Right atrium auricular region (tissue), 2 donors: Measurements from ENCODE around the gene SERPINE3. TPM values are rescaled to one million over a fixed set of nuclear protein-coding genes. Genes with fewer than 3 reads are reported as not detected.

Source experiments
- DNase-seq: peaks from one replicate; pipeline ENCODE4 v3.0.0-alpha.2; 2019; ENCODE audit warnings: low spot score
- H3K27ac ChIP-seq, 2 donors: fragments of 200-600 bp; sonication (generic); 1 replicate in 1 of 2; 2 replicates in 1 of 2; pipeline ENCODE4 v1.5.1; 2016 to 2019
- H3K27me3 ChIP-seq, 2 donors: fragments of 200-600 bp; sonication (generic); one replicate each; pipeline versions ENCODE4 v1.5.1 to v1.6.0; 2017 to 2019
- H3K36me3 ChIP-seq: fragments of 200-600 bp; sonication (generic); one replicate; pipeline ENCODE4 v1.5.1; 2016
- H3K4me1 ChIP-seq, 2 donors: fragments of 200-600 bp; sonication (generic); one replicate each; pipeline versions ENCODE4 v1.5.1 to v1.6.0; 2017 to 2019
- H3K4me3 ChIP-seq, 2 donors: fragments of 200-600 bp; sonication (generic); 1 replicate in 1 of 2; 2 replicates in 1 of 2; pipeline ENCODE4 v1.5.1; 2017 to 2019; ENCODE audit warnings: mild to moderate bottlenecking in 1 of 2, moderate library complexity in 1 of 2
- H3K9me3 ChIP-seq, 2 donors: fragments of 200-600 bp; sonication (generic); one replicate each; pipeline ENCODE4 v1.5.1; 2019
- total RNA-seq, 2 donors: library from RNA; depleted of rRNA; stranded (reverse); fragments of >200 nt; gene quantifications; one replicate each; pipeline ENCODE4 v1.1.0, GENCODE V29; 2016
- TF ChIP-seq, protein P1 (sequence below), 2 donors: fragments of 200-600 bp; sonication (generic); IDR thresholded peaks; one replicate each; pipeline ENCODE4 v1.5.1; 2019; ENCODE audit warnings: antibody characterized with exemption in 2 of 2

Gene SERPINE3
- total RNA-seq, 2 donors from 2014 or later, result not detected

GRCh38 chr13:51333421-51333820, 6.1 kb upstream of the SERPINE3 start:
- Histone ChIP-seq H3K27me3 (no peaks in the 10 kb centered on the region), H3K4me1 (no peaks in the 10 kb centered on the region), H3K36me3 (no peaks in the 10 kb centered on the region), H3K4me3 (no peak overlapping the region), H3K9me3 (no peaks in the 10 kb centered on the region), H3K27ac (no peak overlapping the region)
- no peak for DNase-seq
- TF ChIP-seq, protein P1, sequence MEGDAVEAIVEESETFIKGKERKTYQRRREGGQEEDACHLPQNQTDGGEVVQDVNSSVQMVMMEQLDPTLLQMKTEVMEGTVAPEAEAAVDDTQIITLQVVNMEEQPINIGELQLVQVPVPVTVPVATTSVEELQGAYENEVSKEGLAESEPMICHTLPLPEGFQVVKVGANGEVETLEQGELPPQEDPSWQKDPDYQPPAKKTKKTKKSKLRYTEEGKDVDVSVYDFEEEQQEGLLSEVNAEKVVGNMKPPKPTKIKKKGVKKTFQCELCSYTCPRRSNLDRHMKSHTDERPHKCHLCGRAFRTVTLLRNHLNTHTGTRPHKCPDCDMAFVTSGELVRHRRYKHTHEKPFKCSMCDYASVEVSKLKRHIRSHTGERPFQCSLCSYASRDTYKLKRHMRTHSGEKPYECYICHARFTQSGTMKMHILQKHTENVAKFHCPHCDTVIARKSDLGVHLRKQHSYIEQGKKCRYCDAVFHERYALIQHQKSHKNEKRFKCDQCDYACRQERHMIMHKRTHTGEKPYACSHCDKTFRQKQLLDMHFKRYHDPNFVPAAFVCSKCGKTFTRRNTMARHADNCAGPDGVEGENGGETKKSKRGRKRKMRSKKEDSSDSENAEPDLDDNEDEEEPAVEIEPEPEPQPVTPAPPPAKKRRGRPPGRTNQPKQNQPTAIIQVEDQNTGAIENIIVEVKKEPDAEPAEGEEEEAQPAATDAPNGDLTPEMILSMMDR (IDR thresholded peaks at IDR 0.05), result no peak

DNA sequence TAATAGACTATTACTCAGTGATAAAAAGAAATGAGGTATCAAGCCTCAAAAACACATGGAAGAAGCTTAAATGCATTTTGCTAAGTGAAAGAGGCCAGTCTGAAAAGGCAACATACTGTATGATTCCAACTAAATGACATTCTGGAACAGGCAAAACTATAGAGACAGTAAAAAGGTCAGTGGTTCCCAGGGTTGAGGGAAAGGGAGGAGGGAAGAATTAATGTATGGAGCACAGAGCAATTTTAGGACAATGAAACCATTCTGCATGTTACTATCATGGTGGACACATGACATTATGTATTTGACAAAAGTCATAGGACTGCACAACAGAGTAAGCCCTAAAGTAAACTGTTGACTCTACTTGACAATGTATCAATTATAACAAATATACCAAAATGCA, 5.7 kb upstream of the SERPINE3 start:
- no peak for DNase-seq
- H3K9me3 ChIP-seq, result no peaks in the 10 kb centered on the region
- no peaks in the 10 kb centered on the region for H3K36me3 ChIP-seq
- no peaks in the 10 kb centered on the region for H3K27me3 ChIP-seq
- H3K27ac ChIP-seq, result no peak overlapping the region
- TF ChIP-seq, protein P1 (IDR thresholded peaks at IDR 0.05), result no peak
- no peaks in the 10 kb centered on the region for H3K4me1 ChIP-seq
- H3K4me3 ChIP-seq, result no peak overlapping the region

- Histone ChIP-seq H3K9me3 (no peaks in the 10 kb centered on the region), H3K27ac (no peak overlapping the region), H3K4me3 (no peak overlapping the region), H3K27me3 (no peaks in the 10 kb centered on the region), H3K4me1 (no peaks in the 10 kb centered on the region), H3K36me3 (no peaks in the 10 kb centered on the region)
- DNase-seq, result no peak
- TF ChIP-seq, protein P1 (IDR thresholded peaks at IDR 0.05), result no peak
Observed at GRCh38 chr13:51336746-51337145, 2.7 kb upstream of the SERPINE3 start.

- TF ChIP-seq, protein P1 (IDR thresholded peaks at IDR 0.05), result no peak
Observed at GRCh38 chr13:51339952-51340732, 651 bp downstream of the SERPINE3 start.

GRCh38 chr13:51341232-51341631, 1.7 kb downstream of the SERPINE3 start:
- no peak for DNase-seq
- no peaks in the 10 kb centered on the region for H3K9me3 ChIP-seq
- H3K4me1 ChIP-seq, result no peaks in the 10 kb centered on the region
- H3K27me3 ChIP-seq, result no peaks in the 10 kb centered on the region
- no peak overlapping the region for H3K4me3 ChIP-seq
- TF ChIP-seq, protein P1 (IDR thresholded peaks at IDR 0.05), result no peak
- H3K36me3 ChIP-seq, result no peaks in the 10 kb centered on the region
- H3K27ac ChIP-seq, result no peak overlapping the region

More at GRCh38 chr13:51339952-51340732, 651 bp downstream of the SERPINE3 start:
- Histone ChIP-seq H3K27ac (no peak overlapping the region), H3K36me3 (no peaks in the 10 kb centered on the region), H3K27me3 (no peaks in the 10 kb centered on the region), H3K9me3 (no peaks in the 10 kb centered on the region), H3K4me3 (no peak overlapping the region), H3K4me1 (no peaks in the 10 kb centered on the region)
- no peak for DNase-seq

GRCh38 chr13:51341791-51342190, 2.3 kb downstream of the SERPINE3 start:
- TF ChIP-seq, protein P1 (IDR thresholded peaks at IDR 0.05), result no peak
- Histone ChIP-seq H3K4me1 (no peaks in the 10 kb centered on the region), H3K27me3 (no peaks in the 10 kb centered on the region), H3K27ac (no peak overlapping the region), H3K9me3 (no peaks in the 10 kb centered on the region), H3K36me3 (no peaks in the 10 kb centered on the region), H3K4me3 (no peak overlapping the region)
- DNase-seq, result no peak
